ENCODE data around the gene SLC25A29. TPM values are rescaled to one million over a fixed set of nuclear protein-coding genes. Genes with fewer than 3 reads are reported as not detected.
A peak's percentile ranks its signal among the peaks of the same experiment; 100 is the strongest.

The SLC25A29 gene
- total and polyA plus RNA-seq, 2 of the 13 experiments (the other 11 are each of a cell fraction or from before 2014, with no cell fraction given) = 12.2 to 17.2 TPM

DNA sequence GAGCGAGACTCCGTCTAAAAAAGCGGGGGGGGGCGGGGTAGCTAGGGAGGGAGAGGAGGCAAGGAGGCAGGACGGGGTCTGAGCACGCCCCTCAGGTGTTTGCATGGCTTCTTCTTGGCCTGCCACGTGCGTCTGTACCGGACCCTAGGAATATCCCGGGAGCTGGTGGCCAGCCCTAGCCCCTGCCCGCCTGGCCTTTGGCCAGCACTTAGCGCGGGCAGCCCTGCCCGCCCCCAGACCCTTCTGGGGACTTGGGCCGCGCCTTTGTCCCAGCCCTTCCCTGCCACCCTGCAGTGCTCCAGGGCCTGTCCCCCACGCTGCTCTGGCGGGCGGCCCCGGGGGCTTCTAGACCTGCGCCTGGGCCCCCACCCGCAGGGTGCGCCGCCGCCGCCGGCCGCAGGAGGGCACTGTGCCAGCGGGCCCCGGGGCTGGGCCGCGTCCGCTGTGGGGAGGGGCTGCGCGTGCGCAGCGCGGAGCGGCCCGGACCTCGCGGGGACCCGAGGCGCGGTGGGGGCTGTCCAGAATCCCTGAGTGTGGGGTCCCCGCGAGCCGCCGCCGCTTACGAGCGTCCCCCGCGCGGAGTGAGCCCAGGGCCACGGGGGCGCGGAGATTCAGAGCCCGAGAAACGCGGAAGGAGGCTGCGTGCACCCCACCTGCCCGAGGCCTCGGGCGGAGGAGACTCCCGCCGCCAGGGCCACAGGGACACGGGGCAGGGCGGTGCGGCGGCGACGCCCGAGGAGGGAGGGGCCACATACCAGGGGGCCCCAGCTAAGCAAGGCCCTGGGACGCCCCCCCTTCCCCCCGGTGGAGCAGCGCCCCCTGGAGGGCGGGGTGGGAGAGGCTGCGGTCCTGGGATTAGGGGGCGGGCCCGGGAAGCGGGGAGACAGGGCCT lies 21.0 kb downstream of the SLC25A29 start (continued):
- TF ChIP-seq IRF9 (CRISPR knock-in tag; IDR thresholded peaks at IDR 0.05; ENCODE audit: borderline replicate concordance) (peak; percentile 85; the same call in 1 of the 2 replicates), SOX6 (IDR thresholded peaks at IDR 0.05) (no peak), SOX6 (CRISPR knock-in tag; IDR thresholded peaks at IDR 0.05) (peak; percentile 60), ZNF558 (CRISPR knock-in tag; IDR thresholded peaks at IDR 0.05; ENCODE audit: borderline replicate concordance) (peak; percentile 60; the same call in 1 of the 2 replicates), ZNF550 (CRISPR knock-in tag; IDR thresholded peaks at IDR 0.05; ENCODE audit: borderline replicate concordance) (no peak), RBM22 (optimal IDR thresholded peaks at IDR 0.05; ENCODE audit: low read length) (peak; percentile 62), ZSCAN30 (CRISPR knock-in tag; IDR thresholded peaks at IDR 0.05) (no peak), MEIS1 (CRISPR knock-in tag; IDR thresholded peaks at IDR 0.05; ENCODE audit: borderline replicate concordance) (no peak), HNRNPUL1 (IDR thresholded peaks at IDR 0.05; ENCODE audit: low read depth, low read length) (no peak), ZNF883 (CRISPR knock-in tag; IDR thresholded peaks at IDR 0.05; ENCODE audit: not compliant biosample characterization) (peak; percentile 77), STAT5B (CRISPR knock-in tag; IDR thresholded peaks at IDR 0.05) (no peak), HNRNPL (IDR thresholded peaks at IDR 0.05; ENCODE audit: low read depth, low read length) (no peak), ZBTB3 (CRISPR knock-in tag; IDR thresholded peaks at IDR 0.05; ENCODE audit: borderline replicate concordance, low read depth) (no peak), TEF (CRISPR knock-in tag; IDR thresholded peaks at IDR 0.05) (peak; percentile 86), NFE2L1 (CRISPR knock-in tag; IDR thresholded peaks at IDR 0.05; ENCODE audit: borderline replicate concordance) (no peak), CBFB (CRISPR knock-in tag; IDR thresholded peaks at IDR 0.05) (peak; percentile 19; the same call in 1 of the 2 replicates), PLRG1 (conservative IDR thresholded peaks at IDR 0.05) (no peak), ZNF3 (CRISPR knock-in tag; IDR thresholded peaks at IDR 0.05) (no peak), RBFOX2 (IDR thresholded peaks at IDR 0.05; ENCODE audit: low read depth, low read length) (peak; percentile 93), ZSCAN20 (CRISPR knock-in tag; IDR thresholded peaks at IDR 0.05; ENCODE audit: borderline replicate concordance) (peak; percentile 83; the same call in 1 of the 2 replicates), ZNF256 (CRISPR knock-in tag; conservative IDR thresholded peaks at IDR 0.05) (no peak; the same call in 1 of the 2 replicates)
- TF ChIP-seq, protein P1, sequence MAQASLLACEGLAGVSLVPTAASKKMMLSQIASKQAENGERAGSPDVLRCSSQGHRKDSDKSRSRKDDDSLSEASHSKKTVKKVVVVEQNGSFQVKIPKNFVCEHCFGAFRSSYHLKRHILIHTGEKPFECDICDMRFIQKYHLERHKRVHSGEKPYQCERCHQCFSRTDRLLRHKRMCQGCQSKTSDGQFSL (CRISPR knock-in tag; IDR thresholded peaks at IDR 0.05) = peak; percentile 98
- TF ChIP-seq, protein P2, sequence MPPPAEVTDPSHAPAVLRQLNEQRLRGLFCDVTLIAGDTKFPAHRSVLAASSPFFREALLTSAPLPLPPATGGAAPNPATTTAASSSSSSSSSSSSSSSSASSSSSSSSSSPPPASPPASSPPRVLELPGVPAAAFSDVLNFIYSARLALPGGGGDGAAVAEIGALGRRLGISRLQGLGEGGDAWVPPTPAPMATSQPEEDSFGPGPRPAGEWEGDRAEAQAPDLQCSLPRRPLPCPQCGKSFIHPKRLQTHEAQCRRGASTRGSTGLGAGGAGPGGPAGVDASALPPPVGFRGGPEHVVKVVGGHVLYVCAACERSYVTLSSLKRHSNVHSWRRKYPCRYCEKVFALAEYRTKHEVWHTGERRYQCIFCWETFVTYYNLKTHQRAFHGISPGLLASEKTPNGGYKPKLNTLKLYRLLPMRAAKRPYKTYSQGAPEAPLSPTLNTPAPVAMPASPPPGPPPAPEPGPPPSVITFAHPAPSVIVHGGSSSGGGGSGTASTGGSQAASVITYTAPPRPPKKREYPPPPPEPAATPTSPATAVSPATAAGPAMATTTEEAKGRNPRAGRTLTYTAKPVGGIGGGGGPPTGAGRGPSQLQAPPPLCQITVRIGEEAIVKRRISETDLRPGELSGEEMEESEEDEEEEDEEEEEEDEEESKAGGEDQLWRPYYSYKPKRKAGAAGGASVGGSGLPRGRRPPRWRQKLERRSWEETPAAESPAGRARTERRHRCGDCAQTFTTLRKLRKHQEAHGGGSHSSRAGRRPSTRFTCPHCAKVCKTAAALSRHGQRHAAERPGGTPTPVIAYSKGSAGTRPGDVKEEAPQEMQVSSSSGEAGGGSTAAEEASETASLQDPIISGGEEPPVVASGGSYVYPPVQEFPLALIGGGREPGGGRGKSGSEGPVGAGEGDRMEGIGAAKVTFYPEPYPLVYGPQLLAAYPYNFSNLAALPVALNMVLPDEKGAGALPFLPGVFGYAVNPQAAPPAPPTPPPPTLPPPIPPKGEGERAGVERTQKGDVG (CRISPR knock-in tag; IDR thresholded peaks at IDR 0.05; ENCODE audit: borderline replicate concordance) = no peak
